ENCODE measurements around the gene POU1F1.

The POU1F1 gene

GRCh38 chr3:87298111-87298718 lies 21.8 kb upstream of the POU1F1 start:
- H3K36me3 Mint-ChIP-seq (ENCODE audit: low read depth): no peaks in the 10 kb centered on the region
- H3K4me1 Mint-ChIP-seq: no peaks in the 10 kb centered on the region

GRCh38 chr3:87288446-87288845 lies 12.1 kb upstream of the POU1F1 start:
- Mint-ChIP-seq H3K9me3 (peaks cover 6% of the 10 kb centered on the region), H3K27me3 (ENCODE audit: low read depth) (no peaks in the 10 kb centered on the region), H3K4me1 (no peaks in the 10 kb centered on the region), H3K27ac (no peak overlapping the region), H3K4me3 (no peak overlapping the region), H3K36me3 (ENCODE audit: low read depth) (no peaks in the 10 kb centered on the region)
- TF ChIP-seq CTCF (IDR thresholded peaks at IDR 0.05; ENCODE audit: unreplicated experiment in 3 of 3): no peak

More at GRCh38 chr3:87298111-87298718, 21.8 kb upstream of the POU1F1 start:
- no peaks in the 10 kb centered on the region for H3K9me3 Mint-ChIP-seq
- no peak overlapping the region for H3K27ac Mint-ChIP-seq
- H3K4me3 Mint-ChIP-seq: no peak overlapping the region
- no peaks in the 10 kb centered on the region for H3K27me3 Mint-ChIP-seq (ENCODE audit: low read depth)
- peak; percentile 73 to 86 (median 77) for TF ChIP-seq CTCF (IDR thresholded peaks at IDR 0.05; ENCODE audit: unreplicated experiment in 3 of 3)

GRCh38 chr3:87287011-87287410 lies 10.6 kb upstream of the POU1F1 start:
- no peak overlapping the region for H3K27ac Mint-ChIP-seq
- no peaks in the 10 kb centered on the region for H3K36me3 Mint-ChIP-seq (ENCODE audit: low read depth)
- no peak overlapping the region for H3K4me3 Mint-ChIP-seq
- H3K9me3 Mint-ChIP-seq: peaks cover 6% of the 10 kb centered on the region
- H3K4me1 Mint-ChIP-seq: no peaks in the 10 kb centered on the region
- H3K27me3 Mint-ChIP-seq (ENCODE audit: low read depth): no peaks in the 10 kb centered on the region
- no peak for TF ChIP-seq CTCF (IDR thresholded peaks at IDR 0.05; ENCODE audit: unreplicated experiment in 3 of 3)

GRCh38 chr3:87272718-87273341 lies 3.6 kb downstream of the POU1F1 start:
- Mint-ChIP-seq H3K4me1 (peaks cover 5% of the 10 kb centered on the region), H3K27me3 (ENCODE audit: low read depth) (no peaks in the 10 kb centered on the region), H3K9me3 (no peaks in the 10 kb centered on the region), H3K4me3 (no peak overlapping the region), H3K36me3 (ENCODE audit: low read depth) (no peaks in the 10 kb centered on the region), H3K27ac (no peak overlapping the region)
- TF ChIP-seq CTCF (IDR thresholded peaks at IDR 0.05; ENCODE audit: unreplicated experiment in 3 of 3): no peak

GRCh38 chr3:87270908-87271700 lies 5.3 kb downstream of the POU1F1 start:
- H3K36me3 Mint-ChIP-seq (ENCODE audit: low read depth): no peaks in the 10 kb centered on the region
- no peak overlapping the region for H3K4me3 Mint-ChIP-seq
- no peak for TF ChIP-seq CTCF (IDR thresholded peaks at IDR 0.05; ENCODE audit: unreplicated experiment in 3 of 3)
- H3K9me3 Mint-ChIP-seq: no peaks in the 10 kb centered on the region
- H3K4me1 Mint-ChIP-seq: peaks cover 5% of the 10 kb centered on the region
- H3K27me3 Mint-ChIP-seq (ENCODE audit: low read depth): no peaks in the 10 kb centered on the region
- H3K27ac Mint-ChIP-seq: no peak overlapping the region
